ENCODE measurements around the gene SELENOP.
"Not testable (repeated sequence)": the region's sequence is repeated elsewhere in the genome, so short reads cannot be mapped to it uniquely, and the experiment has no call there.

The SELENOP gene

DNA sequence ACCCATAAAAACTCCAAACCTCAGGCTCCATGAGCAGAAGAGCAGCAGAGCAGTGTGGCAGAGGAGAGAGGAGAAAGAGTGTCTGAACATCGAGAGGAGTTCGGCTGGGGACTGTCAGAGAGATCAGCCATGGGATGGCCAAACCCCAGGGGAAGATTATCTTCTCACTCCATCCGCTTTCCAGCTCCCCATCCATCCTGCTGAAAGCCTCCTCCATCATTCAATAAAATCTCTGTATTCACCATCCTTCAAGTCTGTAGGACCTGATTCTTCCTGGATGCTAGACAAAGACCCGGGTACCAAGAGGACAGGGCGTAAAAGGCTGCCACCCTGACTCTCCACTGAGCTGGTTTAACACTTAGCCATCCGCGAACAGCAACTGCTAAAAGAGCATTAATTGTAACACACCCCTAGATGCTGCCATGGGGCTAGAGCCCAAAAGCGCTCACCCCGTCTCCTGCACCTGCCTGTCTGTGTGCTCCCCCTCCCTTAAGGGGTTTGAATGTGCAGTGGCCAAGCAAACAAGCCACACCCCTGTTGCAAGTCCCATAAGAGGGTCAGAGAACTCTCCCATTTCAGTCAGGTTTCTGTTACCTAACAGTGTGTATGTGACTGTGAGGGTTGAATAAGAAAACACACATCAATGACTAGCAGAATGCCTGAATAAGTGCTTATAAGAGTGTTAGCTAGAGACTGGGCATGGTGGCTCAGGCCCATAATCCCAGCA is 13.9 kb upstream of the SELENOP start:
- DNase-seq: no peak

DNA sequence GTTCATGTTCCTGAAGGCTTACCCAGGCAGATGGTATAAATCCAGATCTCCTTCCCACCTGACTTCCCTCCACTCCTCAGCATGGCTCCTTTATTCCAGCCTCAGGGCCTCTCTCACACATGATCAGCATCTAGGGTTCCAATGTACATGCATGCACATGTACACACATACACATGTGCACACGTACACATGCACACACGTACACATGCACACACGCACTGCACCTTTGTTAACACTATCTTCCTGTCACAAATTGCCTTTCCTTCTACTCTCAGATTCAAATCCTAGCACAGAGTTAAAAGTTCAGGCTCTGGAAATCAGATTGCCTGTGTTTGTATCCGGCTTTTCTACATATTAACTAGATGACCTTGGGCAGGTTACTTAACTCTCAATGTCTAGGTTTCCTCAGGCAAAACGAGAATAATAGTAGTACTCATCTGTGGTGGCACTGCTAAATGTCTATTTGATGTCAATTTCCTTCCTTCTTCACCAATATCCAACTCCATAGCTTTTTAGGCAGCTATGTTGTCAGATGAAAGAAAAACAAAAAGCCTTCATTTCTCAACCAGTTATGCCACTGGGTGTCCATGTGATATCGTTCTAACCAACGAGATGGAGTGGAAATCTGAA is 12.8 kb upstream of the SELENOP start:
- no peak for DNase-seq

DNA sequence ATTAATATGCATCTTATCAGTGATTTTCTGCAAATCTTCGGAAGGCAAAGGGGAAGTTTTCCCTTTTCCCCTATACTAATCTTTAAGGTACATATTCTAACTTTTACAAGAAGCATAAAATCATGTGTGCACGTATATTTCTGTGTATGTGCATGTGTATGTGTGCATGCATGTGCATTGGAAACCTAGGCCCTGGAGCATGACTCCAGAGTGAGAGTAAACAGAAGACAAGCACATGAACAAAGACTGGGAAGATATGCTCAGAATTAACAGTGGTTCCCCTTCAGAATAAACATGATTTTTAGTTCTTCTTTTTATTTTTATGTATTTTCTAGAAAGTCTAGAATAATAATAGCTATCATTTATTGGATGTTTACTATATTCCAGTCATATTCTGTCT is 10.9 kb upstream of the SELENOP start:
- DNase-seq: no peak

DNA sequence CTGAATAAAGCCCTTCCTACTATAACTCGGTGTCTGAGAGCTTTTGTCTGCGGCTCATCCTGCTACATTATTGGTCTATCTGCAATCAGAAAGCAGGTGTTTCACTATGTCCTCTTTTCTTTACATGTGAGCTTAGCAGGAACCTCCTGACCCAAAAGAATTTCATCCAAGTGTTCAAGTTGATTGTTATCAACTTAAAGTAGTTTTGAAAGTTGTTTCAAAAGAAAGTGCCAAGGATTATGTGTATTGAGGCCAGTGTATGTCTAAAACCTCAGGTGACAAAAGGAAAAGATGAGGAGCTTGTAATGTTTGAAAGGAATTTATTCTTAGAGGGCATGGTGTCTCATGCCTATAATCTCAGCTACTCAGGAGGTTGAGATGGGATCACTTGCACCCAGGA is 8.1 kb upstream of the SELENOP start:
- no peak for DNase-seq

DNA sequence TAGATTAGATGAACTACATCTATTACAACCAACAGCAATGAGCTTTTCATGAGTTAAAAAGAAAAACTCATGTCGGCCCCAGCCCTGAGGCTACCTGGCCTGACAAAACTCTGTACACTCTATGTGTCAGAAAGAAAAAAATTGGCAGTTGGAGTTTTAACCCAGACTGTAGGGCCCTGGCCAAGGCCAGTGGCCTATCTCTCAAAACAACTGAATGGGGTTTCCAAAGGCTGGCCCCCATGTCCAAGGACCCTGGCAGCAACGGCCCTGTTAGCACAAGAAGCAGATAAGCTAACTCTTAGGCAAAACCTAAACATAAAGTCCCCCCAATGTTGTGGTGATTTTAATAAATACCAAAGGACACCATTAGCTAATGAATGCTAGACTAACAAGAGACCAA is 4.9 kb upstream of the SELENOP start:
- DNase-seq: not testable (repeated sequence)

DNA sequence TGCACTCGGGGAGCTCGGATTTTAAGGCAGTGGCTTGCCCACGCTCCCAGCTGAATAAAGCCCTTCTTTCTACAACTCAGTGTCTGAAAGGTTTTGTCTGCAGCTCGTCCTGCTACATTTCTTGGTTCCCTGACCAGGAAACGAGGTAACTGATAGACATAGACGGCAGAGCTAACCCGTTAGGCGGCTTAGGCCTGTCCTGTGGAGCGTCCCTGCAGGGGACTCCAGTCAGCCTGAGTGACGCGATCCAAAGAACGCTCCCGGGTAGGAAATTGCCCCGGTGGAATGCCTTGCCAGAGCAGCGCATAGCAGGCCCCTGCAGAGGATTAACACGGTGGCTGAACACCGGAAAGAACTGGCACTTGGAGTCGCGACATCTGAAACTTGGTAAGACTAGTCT is 1.8 kb upstream of the SELENOP start:
- no peak for DNase-seq

DNA sequence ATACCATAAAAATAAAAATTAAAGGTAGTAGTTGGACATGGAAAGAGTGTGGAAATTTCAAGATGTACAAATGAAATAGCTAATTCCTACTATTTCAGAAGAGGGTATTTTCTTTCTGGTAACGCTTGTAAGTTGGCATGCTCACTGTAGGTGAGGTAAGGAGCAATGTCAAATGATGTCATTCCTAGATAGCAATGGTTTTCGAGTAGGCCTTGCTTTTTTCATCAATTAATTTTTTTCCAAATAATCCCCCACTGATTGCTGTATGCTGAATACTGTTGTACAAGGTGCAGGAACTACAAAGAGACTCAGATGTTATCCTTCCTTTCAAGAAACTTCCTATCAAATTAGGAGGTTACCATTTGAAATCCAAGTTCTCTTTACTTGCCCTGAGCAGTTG is 928 bp upstream of the SELENOP start:
- no peak for DNase-seq

DNA sequence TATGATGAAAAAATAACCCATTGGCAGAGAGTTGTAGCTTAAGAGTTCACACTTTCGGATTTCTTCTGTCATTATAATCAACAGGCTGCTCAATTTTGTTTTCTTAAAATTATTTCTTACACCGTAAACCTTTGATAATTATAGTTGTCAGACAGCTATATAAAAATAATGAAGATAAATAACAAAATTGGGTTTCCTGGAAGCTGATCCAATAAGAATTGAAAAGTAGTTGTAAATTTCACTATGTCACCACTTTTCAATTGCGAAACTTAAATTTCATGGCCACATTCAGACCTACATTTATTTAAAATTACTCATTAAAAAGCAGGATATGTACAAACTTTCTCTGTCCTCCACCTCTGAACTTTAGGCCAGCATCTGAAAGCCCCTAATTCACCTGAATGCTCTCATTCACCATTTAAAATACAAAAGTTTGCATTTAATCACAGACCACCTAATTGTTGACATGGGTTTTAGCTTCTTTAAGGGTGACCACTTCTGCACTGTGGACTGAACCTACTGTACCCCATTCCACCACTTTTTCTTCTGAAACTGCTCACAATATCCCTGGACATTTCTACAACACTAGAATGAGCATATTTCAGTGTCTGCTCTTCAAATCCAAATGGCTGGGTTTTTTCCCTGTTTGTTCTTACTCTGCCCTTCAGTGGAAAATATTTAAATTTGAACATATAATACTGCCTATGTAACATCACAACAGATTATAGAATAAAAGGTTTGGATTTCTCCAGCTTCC is 680 bp downstream of the SELENOP start:
- no peak for DNase-seq

DNA sequence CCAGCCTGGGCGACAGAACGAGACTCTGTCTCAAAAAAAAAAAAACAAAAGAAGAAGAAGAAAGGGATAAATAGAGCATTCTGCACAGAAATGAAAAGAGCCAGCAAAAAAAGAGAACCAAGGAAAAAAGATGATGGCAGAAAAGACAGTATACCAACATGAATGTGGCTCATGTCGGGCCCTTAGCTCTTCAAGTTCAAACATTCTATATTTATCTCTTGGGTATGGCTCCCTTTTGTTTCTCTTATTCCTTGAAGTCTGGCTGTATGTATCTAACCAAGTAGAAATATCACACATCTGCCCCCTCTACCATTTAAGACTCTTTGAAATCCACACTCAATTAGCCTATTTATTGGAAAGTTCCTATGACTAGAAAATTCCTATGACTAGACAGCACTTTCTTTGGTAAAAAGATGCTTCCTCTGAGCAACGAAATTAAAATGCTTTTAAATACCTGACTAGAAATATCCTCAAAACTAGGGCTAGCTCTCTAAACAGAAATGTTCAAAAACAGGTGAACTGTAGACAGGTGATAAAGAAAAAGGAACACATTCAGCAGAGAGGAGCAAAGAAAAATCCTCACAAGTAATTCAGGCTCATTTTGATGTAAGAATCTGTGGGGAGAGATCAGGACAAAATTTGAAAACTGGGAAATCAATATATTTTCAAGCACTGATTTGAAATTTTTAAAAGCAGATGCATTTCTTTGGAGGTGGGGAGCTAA is 2.6 kb downstream of the SELENOP start:
- DNase-seq: no peak

DNA sequence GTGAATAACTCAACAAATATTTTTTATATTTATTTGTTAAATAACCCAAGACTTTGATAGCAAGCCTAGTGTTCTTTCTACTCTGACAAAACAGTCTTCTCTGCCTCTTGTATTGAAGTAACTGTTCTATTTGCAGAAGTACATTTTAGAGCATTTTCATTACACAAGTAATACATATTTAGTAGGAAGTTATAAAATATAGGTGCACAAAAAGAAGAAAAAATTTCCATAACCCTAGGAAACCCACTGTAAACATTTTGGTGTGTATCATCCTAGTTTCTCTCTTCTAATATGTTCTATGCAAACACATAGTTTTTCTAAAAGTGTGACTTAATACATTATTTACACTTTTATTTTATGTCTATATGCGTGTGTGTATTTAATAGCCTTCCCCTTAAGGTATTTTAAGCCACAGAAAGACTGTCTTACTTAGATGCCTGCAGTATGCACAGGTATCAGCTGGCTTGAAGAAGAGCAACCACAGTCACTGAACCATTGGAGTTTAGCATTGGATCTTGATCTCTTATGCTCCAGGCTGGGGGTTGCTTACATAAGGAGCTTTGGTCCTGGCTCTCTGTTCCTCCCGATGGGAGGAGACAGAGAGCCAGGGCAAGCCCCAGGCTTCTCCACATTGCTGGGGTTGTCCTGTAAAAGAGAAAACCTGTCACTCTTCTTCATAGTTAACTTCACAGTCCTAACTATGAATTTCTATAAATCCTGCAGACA is 3.8 kb downstream of the SELENOP start:
- DNase-seq: no peak

DNA sequence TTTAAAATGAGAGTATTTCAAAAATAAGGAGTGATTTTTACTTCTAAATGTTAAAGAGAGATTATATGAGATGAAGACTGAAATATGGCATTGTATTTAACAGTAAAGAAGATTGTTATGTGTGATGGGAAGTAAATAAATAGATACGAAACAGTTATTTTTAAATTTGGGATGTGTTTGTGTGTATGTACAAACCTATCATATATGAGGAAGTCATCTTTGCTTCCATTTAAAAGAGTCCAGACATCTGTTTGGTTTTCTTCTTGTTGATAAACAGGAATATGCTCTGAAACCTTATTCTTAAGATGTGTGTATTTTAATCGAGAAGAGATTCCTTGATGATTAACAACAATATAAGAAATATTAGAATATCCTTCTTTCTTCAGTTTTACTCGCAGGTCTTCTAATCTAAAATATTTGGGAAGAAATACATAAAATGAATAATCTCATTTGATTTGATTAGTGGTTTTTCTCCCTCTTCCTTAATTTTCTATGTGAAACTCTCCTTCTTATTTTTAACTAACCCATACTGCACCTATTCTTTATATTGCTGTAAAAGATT is 4.9 kb downstream of the SELENOP start:
- DNase-seq: no peak

DNA sequence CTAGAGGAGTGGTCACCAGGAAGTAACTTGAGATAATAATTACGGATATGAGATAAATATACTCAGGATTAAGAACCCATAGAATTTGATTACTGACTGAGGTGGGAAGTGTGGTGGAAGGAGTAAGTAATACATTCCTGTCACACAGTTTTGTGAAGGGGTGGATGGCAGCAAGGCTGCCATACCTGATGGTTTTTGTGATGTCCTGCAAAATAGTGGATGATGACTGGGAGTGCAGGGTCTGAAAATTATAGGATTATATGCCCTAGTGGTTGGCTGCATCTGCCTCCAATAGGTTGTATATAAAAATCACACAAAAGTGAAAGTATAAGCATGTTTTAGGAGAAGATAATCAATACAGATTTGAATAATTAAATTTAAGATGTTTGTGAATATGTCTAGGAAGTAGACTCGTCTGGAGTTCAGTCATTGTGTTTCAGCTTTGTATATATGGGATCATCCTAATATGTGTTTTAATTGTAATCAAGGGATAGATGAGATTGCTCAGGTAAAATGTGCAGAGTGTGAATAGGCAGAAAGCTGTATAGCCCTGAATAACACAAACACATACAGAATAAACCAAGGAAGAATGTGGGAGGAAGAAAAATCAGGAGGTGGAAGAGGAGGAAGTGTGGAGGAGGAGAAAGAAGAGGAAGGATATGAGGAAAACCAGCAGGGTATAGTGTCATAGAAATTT is 5.5 kb downstream of the SELENOP start:
- no peak for DNase-seq

DNA sequence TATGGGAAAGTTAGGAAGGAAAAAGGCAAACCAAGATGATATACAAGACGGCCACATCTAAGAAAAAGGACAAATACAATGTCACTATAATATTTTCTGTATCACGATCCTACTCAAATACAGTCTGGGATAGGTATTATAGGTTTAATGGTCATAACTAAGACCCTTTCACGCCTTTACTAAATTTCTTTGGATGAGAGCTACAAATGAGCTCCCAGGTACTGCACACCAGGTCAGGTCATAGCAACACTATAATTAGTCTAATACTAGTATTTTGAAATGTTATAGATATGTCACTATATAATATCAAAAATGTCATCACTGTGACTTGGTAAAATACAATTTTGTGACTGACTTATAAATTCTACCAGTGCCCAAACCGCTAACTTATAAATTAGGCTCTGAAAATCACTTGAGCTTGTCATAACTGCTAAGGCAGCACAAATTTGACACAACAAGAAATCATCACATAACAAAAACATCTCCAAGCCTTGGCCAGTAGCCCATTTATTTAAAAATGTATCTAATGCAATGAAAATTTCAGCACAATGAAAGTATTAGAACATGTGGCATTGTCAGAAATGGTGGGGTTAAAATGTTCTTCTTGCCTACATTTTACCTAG is 6.9 kb downstream of the SELENOP start:
- DNase-seq: no peak

DNA sequence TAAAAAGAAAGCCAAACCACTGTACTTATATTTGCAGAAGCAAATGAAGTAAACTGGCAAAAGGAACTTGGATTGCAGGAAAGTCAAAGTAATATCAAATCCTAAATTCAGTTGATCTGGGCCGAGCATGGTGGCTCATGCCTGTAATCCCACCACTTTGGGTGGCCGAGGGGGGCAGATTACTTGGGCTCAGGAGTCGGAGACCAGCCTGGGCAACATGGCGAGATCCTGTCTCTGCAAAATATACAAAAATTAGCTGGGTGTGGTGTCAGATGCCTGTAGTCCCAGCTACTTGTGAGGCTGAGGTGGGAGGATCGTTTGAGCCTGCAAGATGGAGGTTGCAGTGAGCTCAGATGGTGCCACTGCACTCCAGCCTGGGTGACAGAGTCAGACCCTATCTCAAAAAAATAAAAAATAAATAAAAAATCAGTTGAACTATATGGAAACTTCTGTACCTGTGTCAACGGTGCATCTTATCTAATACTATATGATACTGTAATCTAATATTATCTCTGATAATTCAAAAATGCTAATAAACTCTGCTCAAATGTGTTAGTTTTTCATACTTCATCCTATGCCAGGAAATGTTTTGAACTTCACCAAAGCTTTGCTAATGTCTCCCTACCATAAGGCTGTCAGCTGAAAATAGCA is 10.1 kb downstream of the SELENOP start:
- DNase-seq: no peak

DNA sequence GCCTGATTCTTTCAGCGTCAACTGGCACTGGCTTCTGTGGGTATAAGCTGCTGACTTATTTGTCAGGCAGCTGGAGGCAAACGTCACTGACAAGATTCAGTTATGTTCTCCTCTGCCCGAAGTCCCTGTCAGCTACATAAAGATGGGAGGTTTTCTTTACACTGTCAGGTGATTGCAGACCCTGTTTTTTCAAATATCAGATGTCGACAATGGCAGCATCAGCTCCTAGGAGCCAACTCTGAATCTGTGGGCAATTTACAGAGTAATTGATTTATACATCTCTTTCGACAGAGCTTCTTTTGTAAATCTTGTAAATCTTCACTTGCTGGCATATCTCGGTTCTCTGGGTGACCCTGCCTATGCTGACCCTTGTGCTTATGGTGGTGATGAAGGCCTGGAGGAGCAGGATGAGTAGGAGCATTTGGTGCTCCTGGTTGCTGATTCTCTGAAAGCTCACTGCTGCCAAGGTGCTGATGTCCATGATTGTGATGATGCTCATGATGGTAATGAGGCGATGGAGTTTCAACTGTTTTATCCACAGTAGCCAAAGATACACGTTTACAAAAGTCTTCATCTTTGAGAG is 10.9 kb downstream of the SELENOP start:
- no peak for DNase-seq

DNA sequence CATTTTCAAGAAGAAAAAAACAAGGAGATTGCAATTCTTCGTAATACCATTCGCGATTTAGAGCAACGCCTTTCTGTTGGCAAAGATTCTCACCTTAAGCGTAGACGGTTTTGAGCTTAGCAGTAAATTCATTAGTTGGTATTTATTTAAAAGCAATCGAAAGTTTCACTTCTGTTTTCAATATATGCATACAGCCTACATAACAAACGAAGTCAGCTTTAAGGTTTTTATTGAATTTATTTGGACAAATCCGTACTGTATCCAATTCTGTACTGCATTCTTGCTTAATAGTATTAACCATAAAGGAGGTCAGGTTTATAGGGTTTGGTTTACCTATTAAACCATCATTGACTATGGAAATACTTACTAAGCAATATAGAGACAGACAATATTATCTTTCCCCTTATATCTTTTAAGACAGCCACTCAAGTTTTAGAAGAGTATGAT is 12.0 kb downstream of the SELENOP start:
- no peak for DNase-seq

DNA sequence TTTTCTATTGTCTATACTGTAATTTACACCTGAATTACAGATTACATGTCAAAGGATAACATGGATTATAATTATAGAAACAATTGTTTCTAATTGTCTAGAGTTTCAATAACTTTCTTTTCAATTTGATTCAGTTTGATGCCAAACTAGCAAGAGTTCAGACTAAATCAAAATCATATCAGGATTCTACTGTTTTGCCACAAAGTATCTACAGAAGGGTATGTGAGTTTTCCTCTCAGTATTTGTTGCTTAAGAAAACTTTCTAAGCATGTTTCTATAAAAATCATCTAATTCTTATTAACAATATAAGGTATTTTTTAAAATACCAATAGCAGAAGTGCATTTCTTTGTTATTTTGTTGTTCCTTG is 12.5 kb downstream of the SELENOP start:
- DNase-seq: no peak

DNA sequence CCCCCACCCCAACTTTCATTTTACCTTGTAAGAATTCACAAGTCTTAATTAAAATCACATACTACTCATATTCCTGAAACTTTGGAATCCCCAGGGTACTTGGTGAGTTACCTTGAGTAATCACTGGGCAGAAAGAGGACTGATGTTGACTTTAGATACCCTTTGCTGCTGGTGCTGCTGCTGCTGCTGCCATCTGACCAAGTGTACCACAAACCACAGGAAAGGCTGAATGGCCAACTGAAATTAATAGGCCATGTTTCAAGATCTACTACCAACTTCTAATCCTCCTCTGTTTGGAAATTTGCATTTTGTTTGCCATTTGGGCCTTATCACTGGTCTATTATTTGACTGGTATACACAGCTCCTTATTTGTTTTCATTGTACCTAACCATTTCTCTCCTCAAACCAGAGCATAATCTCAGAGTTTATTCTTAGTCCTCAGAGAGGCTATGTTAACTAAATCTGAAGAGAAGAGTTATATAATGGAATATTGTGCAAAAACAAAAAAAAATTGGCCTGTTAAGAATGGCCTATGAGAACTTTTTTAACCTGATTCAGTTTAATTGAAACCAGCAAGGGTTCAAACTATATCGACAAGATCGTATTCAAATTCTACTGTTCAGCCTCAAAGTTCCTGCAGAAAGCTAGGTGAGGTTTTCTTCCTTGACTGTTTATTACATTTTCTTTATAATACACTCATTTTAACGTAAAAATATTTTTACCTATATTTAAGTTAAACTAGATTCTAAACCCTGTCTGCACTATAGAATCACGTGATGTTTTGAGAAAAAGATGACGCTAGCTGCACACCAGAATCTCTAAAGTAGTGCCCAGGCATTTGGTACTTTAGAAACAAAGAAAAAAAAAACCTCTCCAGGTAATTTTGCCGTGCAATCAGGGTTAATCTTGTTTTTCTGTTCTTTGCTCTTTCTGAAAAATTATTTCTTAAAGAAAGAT is 13.1 kb downstream of the SELENOP start:
- no peak for DNase-seq

DNA sequence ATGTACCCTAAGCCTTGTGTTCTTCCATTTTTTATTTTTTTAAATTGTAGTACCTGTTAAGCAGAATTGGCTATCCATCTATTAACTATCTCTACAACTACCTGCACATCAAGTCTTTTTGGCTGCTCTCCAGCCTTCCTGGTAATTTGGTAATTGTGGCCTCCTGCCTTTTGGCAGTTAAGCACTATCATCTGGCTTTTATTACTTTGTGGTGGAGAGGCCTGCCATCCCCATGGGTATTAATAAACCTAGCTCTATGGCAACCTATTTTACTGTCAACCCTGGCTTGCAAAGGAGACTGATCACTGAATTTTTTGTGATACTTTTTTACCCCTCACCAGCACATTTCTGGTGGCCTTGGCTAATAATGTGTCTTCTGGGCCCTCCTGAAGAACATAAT is 20.5 kb downstream of the SELENOP start:
- no peak for DNase-seq

All from stimulated activated CD4-positive, alpha-beta T cell treated with anti-CD3 and anti-CD28 coated beads, Interleukin-12 subunit alpha, Interleukin-12 subunit beta, amount 100 ng/mL, for 4 hours (primary cell).